SU-DHL-6 (cell line): ENCODE results near the gene OBSCN.

Experiments
- EZH2phosphoT487 ChIP-seq: fragments of 200-600 bp; sonication (generic), shearing (Covaris generic); conservative IDR thresholded peaks from 2 replicates; pipeline ENCODE4 v1.6.1; 2018; ENCODE audit warnings: mild to moderate bottlenecking, antibody characterized with exemption, low read length, moderate library complexity, mixed read lengths
- TF ChIP-seq, protein P1 (sequence below): fragments of 200-600 bp; sonication (generic); IDR thresholded peaks from one replicate; pipeline ENCODE4 v1.5.1; 2017; ENCODE audit warnings: antibody characterized with exemption, mild to moderate bottlenecking, low read length, moderate library complexity; ENCODE audit not compliant: insufficient read depth, poor library complexity, severe bottlenecking

DNA sequence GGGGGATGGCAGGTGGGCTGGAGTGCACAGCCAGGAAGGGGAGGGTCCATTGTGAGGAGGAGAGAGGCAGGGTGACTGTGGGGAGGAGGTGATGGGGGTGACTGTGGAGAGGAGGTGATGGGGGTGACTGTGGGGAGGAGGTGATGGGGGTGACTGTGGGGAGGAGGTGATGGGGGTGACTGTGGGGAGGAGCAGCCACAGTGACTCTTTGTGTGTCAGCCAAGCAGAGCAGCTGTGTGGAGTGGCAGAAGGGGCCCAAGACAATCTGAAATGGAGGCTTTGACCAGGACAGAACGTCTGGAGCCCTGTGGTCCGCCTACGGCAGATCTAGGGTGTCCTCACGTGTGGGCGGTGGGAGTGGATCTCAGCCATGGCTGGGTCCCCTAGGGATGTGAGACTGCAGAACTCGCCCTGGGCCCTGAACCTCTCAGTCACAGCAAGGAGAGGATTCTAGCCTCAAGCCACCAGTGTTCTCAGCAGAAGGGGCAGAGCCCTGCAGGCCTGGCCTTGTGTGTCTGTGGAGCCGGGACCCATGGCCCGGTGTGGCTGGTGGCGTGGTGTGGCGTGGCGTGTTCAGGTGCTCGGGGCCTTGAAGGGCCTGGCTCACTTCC is 81.5 kb downstream of the OBSCN start:
- TF ChIP-seq, protein P1, sequence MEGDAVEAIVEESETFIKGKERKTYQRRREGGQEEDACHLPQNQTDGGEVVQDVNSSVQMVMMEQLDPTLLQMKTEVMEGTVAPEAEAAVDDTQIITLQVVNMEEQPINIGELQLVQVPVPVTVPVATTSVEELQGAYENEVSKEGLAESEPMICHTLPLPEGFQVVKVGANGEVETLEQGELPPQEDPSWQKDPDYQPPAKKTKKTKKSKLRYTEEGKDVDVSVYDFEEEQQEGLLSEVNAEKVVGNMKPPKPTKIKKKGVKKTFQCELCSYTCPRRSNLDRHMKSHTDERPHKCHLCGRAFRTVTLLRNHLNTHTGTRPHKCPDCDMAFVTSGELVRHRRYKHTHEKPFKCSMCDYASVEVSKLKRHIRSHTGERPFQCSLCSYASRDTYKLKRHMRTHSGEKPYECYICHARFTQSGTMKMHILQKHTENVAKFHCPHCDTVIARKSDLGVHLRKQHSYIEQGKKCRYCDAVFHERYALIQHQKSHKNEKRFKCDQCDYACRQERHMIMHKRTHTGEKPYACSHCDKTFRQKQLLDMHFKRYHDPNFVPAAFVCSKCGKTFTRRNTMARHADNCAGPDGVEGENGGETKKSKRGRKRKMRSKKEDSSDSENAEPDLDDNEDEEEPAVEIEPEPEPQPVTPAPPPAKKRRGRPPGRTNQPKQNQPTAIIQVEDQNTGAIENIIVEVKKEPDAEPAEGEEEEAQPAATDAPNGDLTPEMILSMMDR = no peak
- TF ChIP-seq EZH2phosphoT487 = no peak
